ENCODE measurements around the gene SMURF1.

- no peak for TF ChIP-seq CTCF (IDR thresholded peaks at IDR 0.05)
- no peak for TF ChIP-seq POLR2A (IDR thresholded peaks at IDR 0.05; ENCODE audit: low read depth)
Observed at GRCh38 chr7:99050971-99051370, 92.9 kb downstream of the SMURF1 start.

All from esophagus muscularis mucosa (tissue), 3 donors.